ENCODE data around the gene PDP2. TPM values are rescaled to one million over a fixed set of nuclear protein-coding genes. Genes with fewer than 3 reads are reported as not detected.

The PDP2 gene
- total RNA-seq, 1 experiment from 2014 or later, result 3.1 TPM

GRCh38 chr16:66937725-66938337 lies 57.5 kb downstream of the PDP2 start:
- in situ Hi-C loops (cut with HindIII; ENCODE audit: low pct_unique_long_range_greater_than_20kb, low sequenced_read_pairs), result no loop called here
- no peak for DNase-seq (ENCODE audit: low read depth)

GRCh38 chr16:66939366-66939765 lies 59.1 kb downstream of the PDP2 start:
- DNase-seq (ENCODE audit: low read depth), result no peak
- in situ Hi-C loops (cut with HindIII; ENCODE audit: low pct_unique_long_range_greater_than_20kb, low sequenced_read_pairs), result no loop called here

GRCh38 chr16:66940236-66940635 lies 59.9 kb downstream of the PDP2 start:
- in situ Hi-C loops (cut with HindIII; ENCODE audit: low pct_unique_long_range_greater_than_20kb, low sequenced_read_pairs), result no loop called here
- no peak for DNase-seq (ENCODE audit: low read depth)

Other genes with a start within 250 kb of the PDP2 start
- gene CMTM4, start 183.8 kb upstream of the PDP2 start, total RNA-seq (2014; rRNA removed; shearing (Covaris generic); ENCODE audit: low replicate concordance), result 14.3 and 16.2 TPM in 2 replicates
- gene DYNC1LI2, start 128.9 kb upstream of the PDP2 start, total RNA-seq (2014; rRNA removed; shearing (Covaris generic); ENCODE audit: low replicate concordance), result 45.7 and 66.9 TPM in 2 replicates
- gene TERB1, start 78.9 kb upstream of the PDP2 start, total RNA-seq (2014; rRNA removed; shearing (Covaris generic); ENCODE audit: low replicate concordance), result not detected in 2 replicates
- gene NAE1, start 49.5 kb upstream of the PDP2 start, total RNA-seq (2014; rRNA removed; shearing (Covaris generic); ENCODE audit: low replicate concordance), result 87.0 and 133 TPM in 2 replicates
- not detected in 2 replicates for gene CA7, start 36.1 kb upstream of the PDP2 start, total RNA-seq (2014; rRNA removed; shearing (Covaris generic); ENCODE audit: low replicate concordance)
- gene CDH16, start 38.4 kb downstream of the PDP2 start, total RNA-seq (2014; rRNA removed; shearing (Covaris generic); ENCODE audit: low replicate concordance), result 33.9 and 56.1 TPM in 2 replicates
- 147 and 161 TPM in 2 replicates for gene RRAD, start 45.0 kb downstream of the PDP2 start, total RNA-seq (2014; rRNA removed; shearing (Covaris generic); ENCODE audit: low replicate concordance)
- 191 and 225 TPM in 2 replicates for gene CIAO2B, start 53.9 kb downstream of the PDP2 start, total RNA-seq (2014; rRNA removed; shearing (Covaris generic); ENCODE audit: low replicate concordance)
- 45.9 and 51.1 TPM in 2 replicates for gene CES2, start 55.0 kb downstream of the PDP2 start, total RNA-seq (2014; rRNA removed; shearing (Covaris generic); ENCODE audit: low replicate concordance)
- gene CES3, start 80.8 kb downstream of the PDP2 start, total RNA-seq (2014; rRNA removed; shearing (Covaris generic); ENCODE audit: low replicate concordance), result 1.8 and 2.2 TPM in 2 replicates
- 0.07 and 0.29 TPM in 2 replicates for gene CES4A, start 108.1 kb downstream of the PDP2 start, total RNA-seq (2014; rRNA removed; shearing (Covaris generic); ENCODE audit: low replicate concordance)
- 8.2 and 15.5 TPM in 2 replicates for gene CBFB, start 148.6 kb downstream of the PDP2 start, total RNA-seq (2014; rRNA removed; shearing (Covaris generic); ENCODE audit: low replicate concordance)
- 10.3 and 12.0 TPM in 2 replicates for gene PHAF1, start 229.4 kb downstream of the PDP2 start, total RNA-seq (2014; rRNA removed; shearing (Covaris generic); ENCODE audit: low replicate concordance)

All from Caki2 (cell line).